Panc1 (cell line): Measurements from ENCODE around the gene PRELID2. TPM values are rescaled to one million over a fixed set of nuclear protein-coding genes. Genes with fewer than 3 reads are reported as not detected.
A peak's percentile ranks its signal among the peaks of the same experiment; 100 is the strongest.

Source experiments
- ATAC-seq: fragments of 200-7000 bp; cut with Tn5 transposase; 2 replicates; pipeline ENCODE4 v1.9.1; 2020; ENCODE audit warnings: mild to moderate bottlenecking, moderate library complexity
- BruUV-seq: library from RNA; stranded (reverse); fragments of 400-500 nt; replicated peaks from 2 replicates; lab custom pipeline; 2021; lab: Mats Ljungman, UMichigan
- CTCF ChIA-PET: fragments of 300-600 bp; sonication (Branson Sonifier 250); formaldehyde crosslinking; loops from one replicate; lab custom pipeline; 2022; ENCODE audit warnings: antibody characterized with exemption; lab: Charles Lee
- POLR2A ChIA-PET: fragments of 300-600 bp; sonication (Branson Sonifier 250); formaldehyde crosslinking; loops from one replicate; lab custom pipeline; 2022; ENCODE audit warnings: antibody characterized with exemption; lab: Charles Lee
- DNase-seq: peaks from one replicate; pipeline ENCODE4 v3.0.0-alpha.2; 2010; ENCODE audit warnings: low read depth, low spot score
- H3K27ac ChIP-seq: 2 replicates; pipeline ENCODE4 v1.5.1; 2011; ENCODE audit warnings: mild to moderate bottlenecking, low read length, inconsistent platforms
- H3K27me3 ChIP-seq: fragments of 200-500 bp; sonication (Bioruptor generic); 2 replicates; pipeline ENCODE4 v1.6.0; 2014; ENCODE audit warnings: low read length, inconsistent platforms; ENCODE audit not compliant: control insufficient read depth, insufficient read depth
- H3K36me3 ChIP-seq: fragments of 200-500 bp; sonication (Bioruptor generic); 2 replicates; pipeline ENCODE4 v1.5.1; 2014; ENCODE audit warnings: inconsistent platforms, mild to moderate bottlenecking, low read length, moderate library complexity; ENCODE audit not compliant: control insufficient read depth, insufficient read depth
- H3K4me1 ChIP-seq: 2 replicates; pipeline ENCODE4 v1.5.1; 2011; ENCODE audit warnings: inconsistent platforms, mild to moderate bottlenecking, low read length, moderate library complexity; ENCODE audit not compliant: control insufficient read depth, insufficient read depth
- H3K4me3 ChIP-seq, 2 experiments: 2 replicates each; pipeline ENCODE4 v1.5.1; 2011 to 2012; ENCODE audit warnings: low read depth in 2 of 2, low read length in 2 of 2, mild to moderate bottlenecking in 2 of 2, inconsistent platforms in 1 of 2, moderate library complexity in 1 of 2
- H3K9me3 ChIP-seq: fragments of 200-500 bp; sonication (Bioruptor generic); 2 replicates; pipeline ENCODE4 v1.5.1; 2014; ENCODE audit warnings: low read depth, mild to moderate bottlenecking, inconsistent platforms, low read length, moderate library complexity; ENCODE audit not compliant: control insufficient read depth, insufficient read depth
- POLR2AphosphoS5 ChIP-seq: IDR thresholded peaks from 2 replicates; pipeline ENCODE4 v1.6.1; 2012; ENCODE audit warnings: mild to moderate bottlenecking, low read depth, low read length, moderate library complexity
- SIN3A ChIP-seq: IDR thresholded peaks from 2 replicates; pipeline ENCODE4 v1.6.1; 2012; ENCODE audit warnings: low read depth, mild to moderate bottlenecking, low read length, moderate library complexity, borderline replicate concordance; ENCODE audit not compliant: insufficient read depth
- TCF7L2 ChIP-seq: IDR thresholded peaks from 2 replicates; pipeline ENCODE4 v1.6.1; 2011; ENCODE audit warnings: mild to moderate bottlenecking, low read depth, low read length, inconsistent platforms
- in situ Hi-C: cut with HindIII; loops from 2 replicates; pipeline ENCODE4 v1.10.0; 2016; ENCODE audit warnings: low sequenced_read_pairs, low pct_unique_long_range_greater_than_20kb
- intact Hi-C: fragments of 100-400 bp; cut with micrococcal nuclease; formaldehyde crosslinking; loops from one replicate; pipeline ENCODE4 v1.10.0; 2022; ENCODE audit not compliant: unreplicated experiment
- total RNA-seq: library from RNA; stranded (reverse); gene quantifications from one replicate; pipeline ENCODE4 v1.2.1, GENCODE V29; 2021; ENCODE audit not compliant: unreplicated experiment
- TF ChIP-seq, protein P1 (sequence below): fragments of 450-650 bp; IDR thresholded peaks from 2 replicates; pipeline ENCODE4 v1.5.1; 2017; ENCODE audit warnings: mild to moderate bottlenecking
- TF ChIP-seq, protein P2 (sequence below), 2 experiments: IDR thresholded peaks; 2 replicates each; pipeline ENCODE4 v1.6.1; 2011 to 2012; ENCODE audit warnings: low read depth in 2 of 2, control low read depth in 1 of 2, low read length in 1 of 2, mild to moderate bottlenecking in 1 of 2, moderate library complexity in 1 of 2; ENCODE audit not compliant: insufficient read depth in 1 of 2

PRELID2 gene
- total RNA-seq, 1 experiment from 2014 or later: 15.4 TPM

DNA sequence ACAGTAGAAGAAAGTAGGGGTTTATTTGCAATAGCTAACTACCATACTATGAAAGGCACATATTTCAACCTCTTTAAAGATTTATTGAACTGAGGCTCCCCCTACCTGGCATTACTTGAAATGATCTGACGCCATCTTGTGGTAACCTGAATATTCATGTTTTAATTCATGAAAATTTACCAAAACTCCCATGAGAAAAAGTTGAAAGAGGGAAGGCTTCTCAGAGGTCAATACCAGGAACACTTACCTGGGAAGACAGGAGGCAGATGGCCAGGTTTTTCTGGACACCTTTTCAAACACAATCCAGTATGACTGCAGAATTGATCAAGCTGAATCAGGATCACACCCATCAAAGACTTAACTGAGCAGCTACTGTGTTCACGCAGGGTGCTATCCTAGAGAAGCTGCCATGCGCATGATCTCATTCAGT, 9.4 kb downstream of the PRELID2 start:
- peaks cover 21% of the 10 kb centered on the region; the same call in 1 of the 2 replicates for H3K4me1 ChIP-seq
- H3K27ac ChIP-seq: no peak overlapping the region
- DNase-seq: no peak
- POLR2A ChIA-PET: no interaction called here
- TF ChIP-seq TCF7L2: no peak
- TF ChIP-seq SIN3A: no peak
- TF ChIP-seq POLR2AphosphoS5: no peak
- TF ChIP-seq, protein P1, sequence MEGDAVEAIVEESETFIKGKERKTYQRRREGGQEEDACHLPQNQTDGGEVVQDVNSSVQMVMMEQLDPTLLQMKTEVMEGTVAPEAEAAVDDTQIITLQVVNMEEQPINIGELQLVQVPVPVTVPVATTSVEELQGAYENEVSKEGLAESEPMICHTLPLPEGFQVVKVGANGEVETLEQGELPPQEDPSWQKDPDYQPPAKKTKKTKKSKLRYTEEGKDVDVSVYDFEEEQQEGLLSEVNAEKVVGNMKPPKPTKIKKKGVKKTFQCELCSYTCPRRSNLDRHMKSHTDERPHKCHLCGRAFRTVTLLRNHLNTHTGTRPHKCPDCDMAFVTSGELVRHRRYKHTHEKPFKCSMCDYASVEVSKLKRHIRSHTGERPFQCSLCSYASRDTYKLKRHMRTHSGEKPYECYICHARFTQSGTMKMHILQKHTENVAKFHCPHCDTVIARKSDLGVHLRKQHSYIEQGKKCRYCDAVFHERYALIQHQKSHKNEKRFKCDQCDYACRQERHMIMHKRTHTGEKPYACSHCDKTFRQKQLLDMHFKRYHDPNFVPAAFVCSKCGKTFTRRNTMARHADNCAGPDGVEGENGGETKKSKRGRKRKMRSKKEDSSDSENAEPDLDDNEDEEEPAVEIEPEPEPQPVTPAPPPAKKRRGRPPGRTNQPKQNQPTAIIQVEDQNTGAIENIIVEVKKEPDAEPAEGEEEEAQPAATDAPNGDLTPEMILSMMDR: peak; percentile 80
- no peaks in the 10 kb centered on the region for H3K9me3 ChIP-seq
- in situ Hi-C loops: no loop called here
- no TSS peak for BruUV-seq
- H3K4me3 ChIP-seq: no peak overlapping the region
- ATAC-seq: peak; percentile 78
- intact Hi-C loops: loop anchor here (2.0 to 5.0 kb wide), 3 partner anchors 61 to 1623 kb away; no protein-coding TSS in a partner anchor
- CTCF ChIA-PET: interaction anchor here (0.6 to 1.4 kb wide), 4 partner anchors 9 to 255 kb away, joined by 3 to 4 read pairs (median 4); partner anchors contain the start of gene PRELID2
- no peaks in the 10 kb centered on the region for H3K36me3 ChIP-seq
- no peaks in the 10 kb centered on the region for H3K27me3 ChIP-seq

DNA sequence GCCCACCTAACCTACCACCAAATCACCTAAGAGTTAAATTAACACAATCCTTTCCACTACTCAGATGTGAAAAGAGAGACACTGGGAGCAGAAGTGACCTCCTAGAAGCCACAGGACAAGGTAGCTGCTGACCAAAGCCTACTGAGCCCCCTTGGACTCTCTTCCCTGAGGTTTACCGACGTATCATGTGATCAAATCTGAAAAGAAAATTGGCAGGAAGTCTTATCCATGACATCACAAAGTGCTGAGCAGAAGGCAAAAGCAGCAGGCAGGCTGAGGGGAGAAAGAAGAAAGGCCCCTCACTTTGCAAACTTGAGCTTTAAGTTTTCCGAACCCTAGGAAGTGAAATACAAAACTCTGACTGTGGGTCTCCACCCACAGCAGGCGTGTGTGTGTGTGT, 11.1 kb downstream of the PRELID2 start:
- in situ Hi-C loops (no loop called here), intact Hi-C loops (loop anchor here (2.0 kb wide), 1 partner anchor 143 kb away; no protein-coding TSS in a partner anchor)
- CTCF ChIA-PET: interaction anchor here (0.6 to 1.1 kb wide), 2 partner anchors 217 to 1192 kb away, joined by 3 read pairs; no protein-coding TSS in a partner anchor
- no peaks in the 10 kb centered on the region for H3K9me3 ChIP-seq
- H3K27me3 ChIP-seq: no peaks in the 10 kb centered on the region
- TF ChIP-seq, protein P1: no peak
- TF ChIP-seq, protein P2, sequence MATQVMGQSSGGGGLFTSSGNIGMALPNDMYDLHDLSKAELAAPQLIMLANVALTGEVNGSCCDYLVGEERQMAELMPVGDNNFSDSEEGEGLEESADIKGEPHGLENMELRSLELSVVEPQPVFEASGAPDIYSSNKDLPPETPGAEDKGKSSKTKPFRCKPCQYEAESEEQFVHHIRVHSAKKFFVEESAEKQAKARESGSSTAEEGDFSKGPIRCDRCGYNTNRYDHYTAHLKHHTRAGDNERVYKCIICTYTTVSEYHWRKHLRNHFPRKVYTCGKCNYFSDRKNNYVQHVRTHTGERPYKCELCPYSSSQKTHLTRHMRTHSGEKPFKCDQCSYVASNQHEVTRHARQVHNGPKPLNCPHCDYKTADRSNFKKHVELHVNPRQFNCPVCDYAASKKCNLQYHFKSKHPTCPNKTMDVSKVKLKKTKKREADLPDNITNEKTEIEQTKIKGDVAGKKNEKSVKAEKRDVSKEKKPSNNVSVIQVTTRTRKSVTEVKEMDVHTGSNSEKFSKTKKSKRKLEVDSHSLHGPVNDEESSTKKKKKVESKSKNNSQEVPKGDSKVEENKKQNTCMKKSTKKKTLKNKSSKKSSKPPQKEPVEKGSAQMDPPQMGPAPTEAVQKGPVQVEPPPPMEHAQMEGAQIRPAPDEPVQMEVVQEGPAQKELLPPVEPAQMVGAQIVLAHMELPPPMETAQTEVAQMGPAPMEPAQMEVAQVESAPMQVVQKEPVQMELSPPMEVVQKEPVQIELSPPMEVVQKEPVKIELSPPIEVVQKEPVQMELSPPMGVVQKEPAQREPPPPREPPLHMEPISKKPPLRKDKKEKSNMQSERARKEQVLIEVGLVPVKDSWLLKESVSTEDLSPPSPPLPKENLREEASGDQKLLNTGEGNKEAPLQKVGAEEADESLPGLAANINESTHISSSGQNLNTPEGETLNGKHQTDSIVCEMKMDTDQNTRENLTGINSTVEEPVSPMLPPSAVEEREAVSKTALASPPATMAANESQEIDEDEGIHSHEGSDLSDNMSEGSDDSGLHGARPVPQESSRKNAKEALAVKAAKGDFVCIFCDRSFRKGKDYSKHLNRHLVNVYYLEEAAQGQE (IDR thresholded peaks at IDR 0.05; ENCODE audit: insufficient read depth in 1 of 2, low read depth in 2 of 2, low read length in 1 of 2): no peak
- POLR2A ChIA-PET: interaction anchor here (0.6 kb wide), 2 partner anchors 11 to 62 kb away, joined by 3 to 5 read pairs; no protein-coding TSS in a partner anchor
- BruUV-seq: no TSS peak
- no peaks in the 10 kb centered on the region for H3K36me3 ChIP-seq
- H3K4me1 ChIP-seq: peaks cover 9% of the 10 kb centered on the region; the same call in 1 of the 2 replicates
- no peak for DNase-seq
- no peak overlapping the region for H3K27ac ChIP-seq
- ATAC-seq: no peak
- no peak overlapping the region for H3K4me3 ChIP-seq
